ENCODE data around the gene DRAP1.

DNA sequence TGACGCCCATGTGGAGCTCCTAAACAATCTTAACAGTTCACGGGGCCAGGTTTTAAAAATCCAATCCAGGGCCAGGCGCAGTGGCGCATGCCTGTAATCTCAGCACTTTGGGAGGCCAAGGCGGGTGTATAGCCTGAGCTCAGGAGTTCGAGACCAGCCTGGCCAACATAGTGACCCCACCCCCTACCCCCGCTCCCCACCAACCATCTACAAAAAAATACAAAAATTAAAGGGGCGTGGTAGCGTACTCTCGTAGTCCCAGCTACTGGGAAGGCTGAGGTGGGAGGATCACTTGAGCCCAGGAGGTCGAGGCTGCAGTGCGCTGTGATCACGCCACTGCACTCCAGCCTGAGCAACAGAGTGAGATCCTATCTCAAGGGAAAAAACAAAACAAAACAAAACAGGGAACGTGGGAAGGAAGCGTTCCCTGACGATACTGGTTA lies 41.6 kb downstream of the DRAP1 start:
- TF ChIP-seq EZH2 (IDR thresholded peaks at IDR 0.05) (no peak), POLR2AphosphoS5 (IDR thresholded peaks at IDR 0.05; ENCODE audit: borderline replicate concordance, low read depth, low read length) (no peak)

Measured in SK-N-MC (cell line).